ENCODE results near the gene TACC2. TPM values are rescaled to one million over a fixed set of nuclear protein-coding genes. Genes with fewer than 3 reads are reported as not detected.
A peak's percentile ranks its signal among the peaks of the same experiment; 100 is the strongest.

Gene TACC2
- total RNA-seq, 1 donor from 2014 or later: 71.2 TPM

DNA sequence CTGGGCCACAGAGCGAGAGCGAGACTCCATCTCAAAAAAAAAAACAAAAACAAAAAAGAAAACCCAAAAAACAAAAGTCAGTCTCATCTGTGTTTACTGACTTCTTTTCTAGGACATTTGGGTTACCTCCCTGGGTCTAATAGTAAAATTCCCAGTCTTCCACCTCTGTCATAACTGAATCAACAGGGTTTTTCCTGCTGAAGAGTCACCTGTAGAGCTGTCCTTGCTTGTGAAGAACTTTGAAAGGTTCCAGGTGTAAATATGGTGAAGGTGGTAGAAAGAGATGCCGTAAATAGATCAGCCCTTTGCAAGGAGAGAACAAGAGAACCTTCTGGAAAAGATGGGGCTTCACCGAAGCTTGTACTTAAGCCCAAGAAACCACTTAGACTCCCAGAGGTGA is 169.4 kb downstream of the TACC2 start:
- TF ChIP-seq, protein P1, sequence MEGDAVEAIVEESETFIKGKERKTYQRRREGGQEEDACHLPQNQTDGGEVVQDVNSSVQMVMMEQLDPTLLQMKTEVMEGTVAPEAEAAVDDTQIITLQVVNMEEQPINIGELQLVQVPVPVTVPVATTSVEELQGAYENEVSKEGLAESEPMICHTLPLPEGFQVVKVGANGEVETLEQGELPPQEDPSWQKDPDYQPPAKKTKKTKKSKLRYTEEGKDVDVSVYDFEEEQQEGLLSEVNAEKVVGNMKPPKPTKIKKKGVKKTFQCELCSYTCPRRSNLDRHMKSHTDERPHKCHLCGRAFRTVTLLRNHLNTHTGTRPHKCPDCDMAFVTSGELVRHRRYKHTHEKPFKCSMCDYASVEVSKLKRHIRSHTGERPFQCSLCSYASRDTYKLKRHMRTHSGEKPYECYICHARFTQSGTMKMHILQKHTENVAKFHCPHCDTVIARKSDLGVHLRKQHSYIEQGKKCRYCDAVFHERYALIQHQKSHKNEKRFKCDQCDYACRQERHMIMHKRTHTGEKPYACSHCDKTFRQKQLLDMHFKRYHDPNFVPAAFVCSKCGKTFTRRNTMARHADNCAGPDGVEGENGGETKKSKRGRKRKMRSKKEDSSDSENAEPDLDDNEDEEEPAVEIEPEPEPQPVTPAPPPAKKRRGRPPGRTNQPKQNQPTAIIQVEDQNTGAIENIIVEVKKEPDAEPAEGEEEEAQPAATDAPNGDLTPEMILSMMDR (conservative IDR thresholded peaks at IDR 0.05): no peak
- peaks cover 64% of the 10 kb centered on the region for H3K4me1 Mint-ChIP-seq (ENCODE audit: unreplicated experiment)
- no peak overlapping the region for H3K4me3 Mint-ChIP-seq
- H3K27ac Mint-ChIP-seq: peak overlapping the region; percentile 47
- H3K27me3 Mint-ChIP-seq: no peaks in the 10 kb centered on the region
- no peak for DNase-seq (ENCODE audit: extremely low spot score, unreplicated experiment)
- H3K9me3 Mint-ChIP-seq: no peaks in the 10 kb centered on the region
- peaks cover 8% of the 10 kb centered on the region for H3K36me3 Mint-ChIP-seq

DNA sequence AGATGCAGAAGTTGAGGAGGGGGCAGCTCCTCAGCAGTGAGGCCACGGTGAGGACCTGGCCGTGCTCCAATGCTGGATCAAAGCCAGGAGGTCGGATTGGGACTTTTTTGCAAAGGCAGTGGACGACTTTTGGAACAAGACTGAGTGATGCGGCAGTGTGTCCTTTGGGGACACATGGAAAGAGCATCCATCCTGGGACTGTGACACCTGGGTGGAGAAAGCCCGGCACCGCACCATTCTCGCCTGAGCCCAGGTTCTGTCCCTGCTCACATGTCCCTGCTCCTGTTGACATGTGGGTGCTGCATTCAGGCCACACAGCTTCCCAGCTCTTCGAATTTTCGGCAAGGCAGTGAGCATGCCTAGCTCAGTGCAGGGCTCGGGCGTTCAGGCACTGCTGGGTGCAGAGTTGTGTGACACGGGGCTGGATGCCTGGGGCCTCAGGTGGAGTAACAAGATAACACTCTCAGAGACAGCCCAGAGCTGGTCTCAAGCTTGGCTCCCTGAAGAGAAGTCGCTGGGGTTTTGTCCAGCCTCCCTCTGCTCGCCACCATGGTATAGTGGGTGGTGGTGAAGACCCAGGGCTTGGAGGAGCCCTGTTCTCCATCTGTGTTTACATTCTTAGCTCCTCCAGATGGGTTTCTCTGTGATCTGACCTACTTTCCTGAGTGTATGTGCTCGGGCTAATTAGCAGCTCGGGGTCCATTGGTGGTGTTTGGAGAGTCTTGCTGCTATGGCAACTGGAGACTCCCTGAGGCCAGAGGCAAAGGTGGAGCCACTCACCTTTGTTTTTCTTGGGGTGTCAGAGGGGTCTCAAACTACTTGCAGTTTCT is 170.4 kb downstream of the TACC2 start:
- Mint-ChIP-seq H3K36me3 (peaks cover 8% of the 10 kb centered on the region), H3K4me3 (no peak overlapping the region), H3K27me3 (peaks cover 3% of the 10 kb centered on the region), H3K27ac (peak overlapping the region; percentile 50), H3K4me1 (ENCODE audit: unreplicated experiment) (peaks cover 58% of the 10 kb centered on the region), H3K9me3 (no peaks in the 10 kb centered on the region)
- TF ChIP-seq, protein P1 (conservative IDR thresholded peaks at IDR 0.05): no peak
- DNase-seq (ENCODE audit: extremely low spot score, unreplicated experiment): no peak

DNA sequence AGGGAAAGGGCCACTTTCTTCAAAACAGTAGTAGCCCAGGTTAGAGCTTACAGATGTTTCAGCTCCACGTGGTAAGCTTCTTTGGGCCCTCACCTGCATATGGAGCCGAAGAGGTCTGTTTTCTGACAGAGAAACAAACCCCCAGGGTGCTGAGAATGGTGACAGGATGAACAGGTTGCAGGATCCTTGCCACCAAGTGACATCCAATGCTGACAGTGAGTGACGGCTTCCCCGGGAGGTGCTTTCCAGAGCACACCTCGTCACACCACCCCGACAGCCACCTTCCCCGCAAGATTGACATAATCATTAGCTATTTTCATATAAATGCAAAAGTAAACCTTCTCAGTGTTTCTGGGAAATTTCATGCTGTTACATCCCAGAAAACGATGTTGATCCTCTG is 172.8 kb downstream of the TACC2 start:
- TF ChIP-seq, protein P1 (conservative IDR thresholded peaks at IDR 0.05): no peak
- Mint-ChIP-seq H3K27ac (peak overlapping the region; percentile 70), H3K4me3 (peak overlapping the region; percentile 87), H3K27me3 (peaks cover 11% of the 10 kb centered on the region), H3K36me3 (peaks cover 5% of the 10 kb centered on the region), H3K9me3 (no peaks in the 10 kb centered on the region), H3K4me1 (ENCODE audit: unreplicated experiment) (peaks cover 64% of the 10 kb centered on the region)
- no peak for DNase-seq (ENCODE audit: extremely low spot score, unreplicated experiment)

DNA sequence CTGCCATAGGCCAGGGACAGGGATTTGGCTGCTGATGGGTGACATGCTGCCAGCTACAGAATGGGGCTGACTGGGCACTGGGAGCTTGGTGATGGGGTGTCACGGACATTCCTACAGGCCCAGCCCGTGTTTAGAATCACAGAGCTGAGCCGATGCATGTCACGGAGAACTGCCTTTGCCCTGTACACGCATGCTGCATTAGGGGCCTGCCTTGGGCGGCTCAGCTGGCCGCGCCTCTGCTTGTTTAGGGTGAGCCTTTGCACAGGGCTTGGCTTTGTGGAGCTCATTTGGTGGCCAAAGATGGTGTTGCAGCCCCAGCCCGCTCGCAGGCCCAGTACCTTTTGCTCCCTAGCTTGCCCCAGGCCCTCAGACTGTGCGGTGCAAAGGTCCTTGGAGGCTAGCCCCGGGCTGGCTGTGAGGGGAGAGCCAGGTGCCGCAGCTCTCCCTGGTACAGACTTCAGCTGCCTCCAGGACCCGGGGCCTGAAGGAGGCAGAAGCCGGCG is 173.8 kb downstream of the TACC2 start:
- H3K9me3 Mint-ChIP-seq: no peaks in the 10 kb centered on the region
- H3K36me3 Mint-ChIP-seq: peaks cover 5% of the 10 kb centered on the region
- no peak for DNase-seq (ENCODE audit: extremely low spot score, unreplicated experiment)
- H3K4me1 Mint-ChIP-seq (ENCODE audit: unreplicated experiment): peaks cover 59% of the 10 kb centered on the region
- H3K4me3 Mint-ChIP-seq: peak overlapping the region; percentile 87
- H3K27ac Mint-ChIP-seq: peak overlapping the region; percentile 70
- peaks cover 11% of the 10 kb centered on the region for H3K27me3 Mint-ChIP-seq
- TF ChIP-seq, protein P1 (conservative IDR thresholded peaks at IDR 0.05): peak; percentile 63

DNA sequence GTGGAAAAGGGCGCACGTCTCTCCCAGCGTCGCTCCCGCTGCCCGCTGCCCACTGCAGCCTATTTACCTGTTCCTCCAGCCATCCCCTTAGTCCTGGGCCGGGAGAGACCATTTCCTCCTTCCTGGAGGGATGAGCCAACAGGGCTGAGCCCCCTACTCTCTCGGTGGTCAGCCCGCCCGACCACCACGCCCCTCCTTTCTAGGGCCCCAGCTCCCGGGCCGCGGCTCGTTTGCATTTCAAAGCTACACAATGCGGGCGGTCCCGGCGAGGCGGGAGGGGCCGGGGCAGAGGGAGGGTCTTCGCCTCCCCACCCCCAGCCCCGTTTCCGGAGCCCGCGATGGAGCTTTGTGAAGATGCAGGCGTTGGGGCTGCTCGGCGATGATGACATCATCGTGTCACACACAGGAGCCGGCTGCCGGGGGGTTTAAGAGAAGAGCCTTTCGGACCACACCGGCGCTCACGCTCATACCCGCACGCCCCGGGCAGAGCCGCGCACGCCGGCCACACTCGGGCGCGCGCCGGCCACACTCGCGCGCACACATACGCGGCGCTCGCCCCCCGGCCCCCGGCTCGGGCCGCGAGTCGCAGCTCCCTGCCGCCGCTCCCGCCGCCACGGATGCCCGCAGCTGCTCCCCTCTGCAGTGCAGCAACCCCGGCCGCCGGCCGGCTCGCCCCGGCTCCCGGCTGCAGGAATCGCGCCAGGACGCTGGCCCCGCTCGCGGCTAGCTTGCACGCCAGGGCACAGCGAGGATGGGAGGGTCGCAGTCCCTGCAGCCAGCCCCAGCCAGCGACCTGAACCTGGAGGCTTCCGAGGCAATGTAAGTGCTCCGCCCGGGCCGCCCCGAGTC is 174.4 kb downstream of the TACC2 start:
- peak; percentile 90 for DNase-seq (ENCODE audit: extremely low spot score, unreplicated experiment)
- H3K9me3 Mint-ChIP-seq: no peaks in the 10 kb centered on the region
- H3K4me1 Mint-ChIP-seq (ENCODE audit: unreplicated experiment): peaks cover 57% of the 10 kb centered on the region
- peaks cover 5% of the 10 kb centered on the region for H3K36me3 Mint-ChIP-seq
- peak overlapping the region; percentile 92 for H3K4me3 Mint-ChIP-seq
- peak overlapping the region; percentile 86 for H3K27ac Mint-ChIP-seq
- peaks cover 11% of the 10 kb centered on the region for H3K27me3 Mint-ChIP-seq
- TF ChIP-seq, protein P1 (conservative IDR thresholded peaks at IDR 0.05): peak; percentile 38
